K562 (cell line): ENCODE results near the gene GADD45B. TPM values are rescaled to one million over a fixed set of nuclear protein-coding genes. Genes with fewer than 3 reads are reported as not detected.

Experiments
- BCOR ChIP-seq: fragments of 450-650 bp; IDR thresholded peaks from 2 replicates; pipeline ENCODE4 v1.6.1; 2016
- CEBPB ChIP-seq: fragments of 450-650 bp; IDR thresholded peaks from 2 replicates; pipeline ENCODE4 v1.6.1; 2016; ENCODE audit warnings: missing genetic modification characterization, missing compliant biosample characterization
- DLX4 ChIP-seq: fragments of 250-450 bp; sonication (Bioruptor Pico); IDR thresholded peaks from 2 replicates; pipeline ENCODE4 v1.6.1; 2021; ENCODE audit warnings: mild to moderate bottlenecking
- HMG20B ChIP-seq: fragments of 250-450 bp; sonication (Bioruptor Pico); IDR thresholded peaks from 2 replicates; pipeline ENCODE4 v1.5.0; 2021; ENCODE audit warnings: mild to moderate bottlenecking
- JUND ChIP-seq, 2 experiments: IDR thresholded peaks; 2 replicates in 1 of 2; 3 replicates in 1 of 2; pipeline ENCODE4 v1.6.1; 2011; ENCODE audit warnings: borderline replicate concordance in 2 of 2, low read depth in 2 of 2, low read length in 2 of 2, improper control_type of control experiment in 1 of 2, missing biosample characterization in 1 of 2, missing genetic modification characterization in 1 of 2, missing genetic modification reagents in 1 of 2
- KAT2B ChIP-seq: IDR thresholded peaks from one replicate; pipeline ENCODE4 v1.6.1; 2012; ENCODE audit warnings: low read depth, mild to moderate bottlenecking, control low read depth, inconsistent platforms, low read length, moderate library complexity
- KDM4B ChIP-seq, 2 experiments: fragments of 450-650 bp in 1 of 2; sonication (generic) in 1 of 2; IDR thresholded peaks; 2 replicates each; pipeline ENCODE4 v1.6.1; 2016 to 2017; ENCODE audit warnings: borderline replicate concordance in 2 of 2, antibody characterized with exemption in 1 of 2, low read depth in 1 of 2, mild to moderate bottlenecking in 1 of 2
- MCM2 ChIP-seq: fragments of 450-650 bp; IDR thresholded peaks from 2 replicates; pipeline ENCODE4 v1.6.1; 2017; ENCODE audit warnings: low read depth, mild to moderate bottlenecking
- NFATC3 ChIP-seq: fragments of 450-650 bp; IDR thresholded peaks from 2 replicates; pipeline ENCODE4 v1.6.1; 2017; ENCODE audit warnings: mild to moderate bottlenecking
- NUFIP1 ChIP-seq: fragments of 450-650 bp; IDR thresholded peaks from 2 replicates; pipeline ENCODE4 v1.6.1; 2018; ENCODE audit not compliant: partially characterized antibody
- PRMT5 ChIP-seq: sonication (generic); formaldehyde crosslinking; IDR thresholded peaks from 2 replicates; pipeline ENCODE4 v1.5.0; 2020; ENCODE audit warnings: missing genetic modification reagents
- RB1 ChIP-seq: fragments of 450-650 bp; IDR thresholded peaks from 2 replicates; pipeline ENCODE4 v1.6.1; 2017; ENCODE audit warnings: low read depth, mild to moderate bottlenecking
- THRAP3 ChIP-seq: fragments of 450-650 bp; IDR thresholded peaks from 2 replicates; pipeline ENCODE4 v1.6.1; 2016; ENCODE audit warnings: mild to moderate bottlenecking, inconsistent platforms, borderline replicate concordance
- ZNF316 ChIP-seq: fragments of 450-650 bp; IDR thresholded peaks from 2 replicates; pipeline ENCODE4 v1.6.1; 2016
- ZNF707 ChIP-seq: fragments of 250-450 bp; sonication (Bioruptor Pico); conservative IDR thresholded peaks from 2 replicates; pipeline ENCODE4 v1.8.0; 2022; ENCODE audit warnings: inconsistent platforms, mild to moderate bottlenecking, moderate library complexity
- ZNF830 ChIP-seq: fragments of 250-450 bp; sonication (Bioruptor Pico); IDR thresholded peaks from 2 replicates; pipeline ENCODE4 v1.5.0; 2021; ENCODE audit warnings: mild to moderate bottlenecking
- polyA plus RNA-seq, 8 experiments: library from polyadenylated mRNA; depleted of rRNA in 4 of 8; stranded (reverse) in 5 of 8; unstranded in 3 of 8; fragments of >200 nt; fragmentation: Nextera tagmentation in 2 of 8; fragmentation: Illumina TruSeq in 1 of 8; extraction: Ambion mirVana in 2 of 8; extraction: Trizol in 1 of 8; gene quantifications; 2 replicates each; pipeline versions ENCODE4 v1.2.1 to v1.2.3, GENCODE V29; 2011 to 2014; ENCODE audit warnings: inconsistent platforms in 1 of 8, missing spikeins in 1 of 8
- total RNA-seq, 7 experiments: library from RNA; depleted of rRNA in 6 of 7; stranded (reverse); fragments of >200 nt in 6 of 7; fragmentation: Illumina TruSeq in 2 of 7; extraction: Trizol in 2 of 7; gene quantifications; 2 replicates each; pipeline versions ENCODE4 v1.2.1 to v1.2.3, GENCODE V29; 2011 to 2021; ENCODE audit warnings: low replicate concordance in 1 of 7
- TF ChIP-seq, protein P1 (sequence below), 3 experiments: fragments of 200-800 bp in 1 of 3; sonication (Bioruptor generic) in 1 of 3; sonication (generic) in 1 of 3; formaldehyde crosslinking in 1 of 3; IDR thresholded peaks; 2 replicates each; pipeline versions ENCODE4 v1.6.1 to v1.8.0; 2016 to 2022; ENCODE audit warnings: mild to moderate bottlenecking in 2 of 3, missing compliant biosample characterization in 2 of 3, missing genetic modification characterization in 2 of 3, missing genetic modification reagents in 1 of 3
- TF ChIP-seq, protein P2 (sequence below): fragments of 250-450 bp; sonication (Bioruptor Pico); IDR thresholded peaks from 2 replicates; pipeline ENCODE4 v1.4.0; 2020; ENCODE audit warnings: mild to moderate bottlenecking
- TF ChIP-seq, protein P3 (sequence below), 2 experiments: IDR thresholded peaks; 2 replicates each; pipeline ENCODE4 v1.6.1; 2012; ENCODE audit warnings: improper control_type of control experiment in 2 of 2, low read depth in 2 of 2, low read length in 2 of 2, borderline replicate concordance in 1 of 2
- TF ChIP-seq, protein P4 (sequence below): sonication (generic); formaldehyde crosslinking; IDR thresholded peaks from 2 replicates; pipeline ENCODE4 v1.9.0; 2022; ENCODE audit warnings: mild to moderate bottlenecking, missing genetic modification reagents

GADD45B gene
- total and polyA plus RNA-seq, 9 of the 15 experiments (the other 6 are each of a cell fraction or from before 2014, with no cell fraction given), result 0.06 to 4.1 (median 2.1) TPM

GRCh38 chr19:2494447-2495129, 18.7 kb downstream of the GADD45B start (continued):
- TF ChIP-seq, protein P1, sequence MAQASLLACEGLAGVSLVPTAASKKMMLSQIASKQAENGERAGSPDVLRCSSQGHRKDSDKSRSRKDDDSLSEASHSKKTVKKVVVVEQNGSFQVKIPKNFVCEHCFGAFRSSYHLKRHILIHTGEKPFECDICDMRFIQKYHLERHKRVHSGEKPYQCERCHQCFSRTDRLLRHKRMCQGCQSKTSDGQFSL (CRISPR knock-in tag; IDR thresholded peaks at IDR 0.05), result peak; percentile 41; the same call in 1 of the 2 replicates
- TF ChIP-seq, protein P1 (tag; IDR thresholded peaks at IDR 0.05), result no peak
- TF ChIP-seq DLX4 (CRISPR knock-in tag) (no peak), ZNF830 (CRISPR knock-in tag) (no peak), ZNF316 (no peak), JUND (IDR thresholded peaks at IDR 0.05; ENCODE audit: borderline replicate concordance, low read depth, low read length) (peak; percentile 66), JUND (tag; IDR thresholded peaks at IDR 0.05; ENCODE audit: borderline replicate concordance, low read depth, low read length) (peak; percentile 28; the same call in 1 of the 3 replicates), NUFIP1 (no peak), RB1 (peak; percentile 11; the same call in 1 of the 2 replicates), MCM2 (no peak), NFATC3 (no peak), BCOR (no peak), THRAP3 (no peak), HMG20B (CRISPR knock-in tag) (no peak), KDM4B (IDR thresholded peaks at IDR 0.05; ENCODE audit: borderline replicate concordance in 2 of 2, low read depth in 1 of 2) (no peak), PRMT5 (CRISPR knock-in tag) (no peak), KAT2B (no peak), CEBPB (tag) (no peak), ZNF707 (CRISPR knock-in tag) (no peak)
- TF ChIP-seq, protein P2, sequence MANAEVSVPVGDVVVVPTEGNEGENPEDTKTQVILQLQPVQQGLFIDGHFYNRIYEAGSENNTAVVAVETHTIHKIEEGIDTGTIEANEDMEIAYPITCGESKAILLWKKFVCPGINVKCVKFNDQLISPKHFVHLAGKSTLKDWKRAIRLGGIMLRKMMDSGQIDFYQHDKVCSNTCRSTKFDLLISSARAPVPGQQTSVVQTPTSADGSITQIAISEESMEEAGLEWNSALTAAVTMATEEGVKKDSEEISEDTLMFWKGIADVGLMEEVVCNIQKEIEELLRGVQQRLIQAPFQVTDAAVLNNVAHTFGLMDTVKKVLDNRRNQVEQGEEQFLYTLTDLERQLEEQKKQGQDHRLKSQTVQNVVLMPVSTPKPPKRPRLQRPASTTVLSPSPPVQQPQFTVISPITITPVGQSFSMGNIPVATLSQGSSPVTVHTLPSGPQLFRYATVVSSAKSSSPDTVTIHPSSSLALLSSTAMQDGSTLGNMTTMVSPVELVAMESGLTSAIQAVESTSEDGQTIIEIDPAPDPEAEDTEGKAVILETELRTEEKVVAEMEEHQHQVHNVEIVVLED, result peak; percentile 64
- TF ChIP-seq, protein P3, sequence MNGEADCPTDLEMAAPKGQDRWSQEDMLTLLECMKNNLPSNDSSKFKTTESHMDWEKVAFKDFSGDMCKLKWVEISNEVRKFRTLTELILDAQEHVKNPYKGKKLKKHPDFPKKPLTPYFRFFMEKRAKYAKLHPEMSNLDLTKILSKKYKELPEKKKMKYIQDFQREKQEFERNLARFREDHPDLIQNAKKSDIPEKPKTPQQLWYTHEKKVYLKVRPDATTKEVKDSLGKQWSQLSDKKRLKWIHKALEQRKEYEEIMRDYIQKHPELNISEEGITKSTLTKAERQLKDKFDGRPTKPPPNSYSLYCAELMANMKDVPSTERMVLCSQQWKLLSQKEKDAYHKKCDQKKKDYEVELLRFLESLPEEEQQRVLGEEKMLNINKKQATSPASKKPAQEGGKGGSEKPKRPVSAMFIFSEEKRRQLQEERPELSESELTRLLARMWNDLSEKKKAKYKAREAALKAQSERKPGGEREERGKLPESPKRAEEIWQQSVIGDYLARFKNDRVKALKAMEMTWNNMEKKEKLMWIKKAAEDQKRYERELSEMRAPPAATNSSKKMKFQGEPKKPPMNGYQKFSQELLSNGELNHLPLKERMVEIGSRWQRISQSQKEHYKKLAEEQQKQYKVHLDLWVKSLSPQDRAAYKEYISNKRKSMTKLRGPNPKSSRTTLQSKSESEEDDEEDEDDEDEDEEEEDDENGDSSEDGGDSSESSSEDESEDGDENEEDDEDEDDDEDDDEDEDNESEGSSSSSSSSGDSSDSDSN (IDR thresholded peaks at IDR 0.05; ENCODE audit: borderline replicate concordance in 1 of 2, low read depth in 2 of 2, low read length in 2 of 2), result no peak
- TF ChIP-seq, protein P4, sequence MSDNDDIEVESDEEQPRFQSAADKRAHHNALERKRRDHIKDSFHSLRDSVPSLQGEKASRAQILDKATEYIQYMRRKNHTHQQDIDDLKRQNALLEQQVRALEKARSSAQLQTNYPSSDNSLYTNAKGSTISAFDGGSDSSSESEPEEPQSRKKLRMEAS, result peak; percentile 48; the same call in 1 of the 2 replicates
